ENCODE results near the gene RGMB.

Gene RGMB

GRCh38 chr5:98768160-98768959, 5.1 kb upstream of the RGMB start:
- no peak for DNase-seq (ENCODE audit: low read depth in 3 of 3)

GRCh38 chr5:98768960-98769209, 4.6 kb upstream of the RGMB start:
- no peak for DNase-seq (ENCODE audit: low read depth in 3 of 3)

- peak in 1 of 3 experiments; percentile 37 for DNase-seq (ENCODE audit: low read depth in 3 of 3)
Observed at GRCh38 chr5:98769210-98769958, 4.1 kb upstream of the RGMB start.

- no peak for DNase-seq (ENCODE audit: low read depth in 3 of 3)
Observed at GRCh38 chr5:98769959-98770208, 3.6 kb upstream of the RGMB start.

GRCh38 chr5:98770209-98770910, 3.1 kb upstream of the RGMB start:
- no peak for DNase-seq (ENCODE audit: low read depth in 3 of 3)

- DNase-seq (ENCODE audit: low read depth in 3 of 3): no peak
Observed at GRCh38 chr5:98770911-98771322, 2.5 kb upstream of the RGMB start.

DNA sequence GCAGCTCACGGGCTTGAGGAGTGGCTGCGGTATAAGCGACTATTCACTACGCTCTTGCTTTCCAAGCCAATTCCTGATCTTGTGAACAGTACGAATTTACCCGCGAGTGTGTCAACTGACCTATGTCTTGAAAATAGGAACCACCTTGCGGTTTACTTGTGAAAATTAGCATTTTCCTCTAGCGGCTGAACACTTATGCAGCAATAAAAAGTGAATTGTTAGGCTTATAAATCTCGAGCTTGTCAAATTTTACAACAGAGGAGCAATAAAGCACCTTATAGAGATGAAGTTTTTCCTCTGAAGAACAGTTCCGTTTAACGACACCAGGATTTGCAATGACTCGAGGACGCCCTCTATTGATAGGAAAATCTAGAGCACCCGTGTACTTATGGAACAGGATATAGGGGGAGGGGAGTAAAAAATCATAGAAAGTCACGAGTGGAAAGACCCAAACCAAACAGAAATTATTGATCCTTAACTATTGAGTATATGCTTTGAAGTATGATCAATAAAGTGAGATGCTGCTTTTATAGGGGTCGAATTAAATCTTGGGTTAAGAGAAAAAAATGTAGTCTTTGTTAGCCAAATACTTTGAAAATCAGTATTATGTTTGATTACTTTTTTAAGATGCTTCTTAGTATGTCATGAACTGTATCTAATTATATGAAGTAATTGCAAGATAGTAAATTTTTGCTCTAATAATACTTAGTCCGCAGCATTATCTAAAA, 1.9 kb upstream of the RGMB start:
- peak in 2 of 3 experiments; percentile 31 to 42 for DNase-seq (ENCODE audit: low read depth in 3 of 3)

- peak in 2 of 3 experiments; percentile 31 to 53 for DNase-seq (ENCODE audit: low read depth in 3 of 3)
Observed at GRCh38 chr5:98772415-98773213, 849 bp upstream of the RGMB start.

- no peak for DNase-seq (ENCODE audit: low read depth in 3 of 3)
Observed at GRCh38 chr5:98773214-98773463, 324 bp upstream of the RGMB start.

- peak in 2 of 3 experiments; percentile 31 for DNase-seq (ENCODE audit: low read depth in 3 of 3)
Observed at GRCh38 chr5:98774192-98775033, 950 bp downstream of the RGMB start.

DNA sequence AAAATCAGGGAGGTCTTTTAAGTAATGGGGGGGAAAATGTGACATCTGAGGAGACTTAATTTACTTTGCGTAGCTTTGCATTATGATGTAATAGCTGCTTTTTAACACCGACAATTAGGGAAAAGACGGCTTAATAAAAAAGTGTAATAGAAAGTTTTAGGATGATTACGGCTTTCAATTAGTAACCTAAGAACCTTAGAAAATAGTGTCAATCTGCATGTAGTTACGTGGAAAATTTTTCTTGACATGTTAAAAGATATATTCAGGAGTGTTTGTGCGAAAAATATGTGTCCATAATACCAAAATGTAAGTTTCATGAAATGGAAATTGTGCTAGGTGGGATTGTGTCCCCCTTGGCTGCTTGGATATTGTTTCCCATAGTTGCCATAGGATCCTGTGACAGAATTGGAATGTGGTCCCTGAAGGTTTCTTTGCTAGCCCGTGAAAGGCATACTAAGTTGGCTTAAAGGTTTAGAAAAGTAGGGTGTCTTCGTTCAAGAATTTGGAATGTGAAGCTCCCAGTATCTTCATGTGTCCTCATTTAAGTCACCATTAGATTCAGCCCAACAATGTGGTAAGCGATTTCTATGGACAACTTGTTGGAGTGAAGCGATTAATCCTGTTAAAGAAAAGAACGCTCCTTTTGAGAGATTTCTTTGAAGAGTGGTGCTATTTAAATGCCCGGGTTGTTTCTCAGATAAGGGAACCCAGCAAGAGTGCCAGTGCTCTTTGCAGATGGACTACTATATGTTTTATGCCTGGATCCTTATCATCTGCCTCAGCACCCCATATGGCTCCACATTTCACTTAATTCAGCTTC, 2.0 kb downstream of the RGMB start:
- no peak for DNase-seq (ENCODE audit: low read depth in 3 of 3)

- DNase-seq (ENCODE audit: low read depth in 3 of 3): no peak
Observed at GRCh38 chr5:98776066-98776705, 2.7 kb downstream of the RGMB start.

DNA sequence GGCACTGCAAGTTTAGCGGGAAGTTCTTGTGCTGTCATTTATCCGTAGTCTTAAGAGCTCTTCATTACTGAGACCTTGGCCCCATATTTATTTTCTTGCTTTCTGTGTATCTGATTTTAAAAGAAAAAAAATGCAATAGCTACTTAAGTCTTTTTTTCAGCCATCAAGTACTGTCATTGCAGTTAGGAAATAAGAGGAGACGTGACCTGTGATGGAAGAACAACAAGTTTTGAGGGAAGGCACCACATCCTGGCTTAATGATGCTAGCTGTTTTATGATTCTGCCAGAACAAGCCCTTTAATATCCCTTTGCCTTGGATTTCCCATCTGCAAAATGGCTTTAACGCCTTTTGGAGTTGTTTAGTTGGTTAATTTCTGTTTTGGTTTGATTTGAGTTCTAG, 3.8 kb downstream of the RGMB start:
- no peak for DNase-seq (ENCODE audit: low read depth in 3 of 3)

DNA sequence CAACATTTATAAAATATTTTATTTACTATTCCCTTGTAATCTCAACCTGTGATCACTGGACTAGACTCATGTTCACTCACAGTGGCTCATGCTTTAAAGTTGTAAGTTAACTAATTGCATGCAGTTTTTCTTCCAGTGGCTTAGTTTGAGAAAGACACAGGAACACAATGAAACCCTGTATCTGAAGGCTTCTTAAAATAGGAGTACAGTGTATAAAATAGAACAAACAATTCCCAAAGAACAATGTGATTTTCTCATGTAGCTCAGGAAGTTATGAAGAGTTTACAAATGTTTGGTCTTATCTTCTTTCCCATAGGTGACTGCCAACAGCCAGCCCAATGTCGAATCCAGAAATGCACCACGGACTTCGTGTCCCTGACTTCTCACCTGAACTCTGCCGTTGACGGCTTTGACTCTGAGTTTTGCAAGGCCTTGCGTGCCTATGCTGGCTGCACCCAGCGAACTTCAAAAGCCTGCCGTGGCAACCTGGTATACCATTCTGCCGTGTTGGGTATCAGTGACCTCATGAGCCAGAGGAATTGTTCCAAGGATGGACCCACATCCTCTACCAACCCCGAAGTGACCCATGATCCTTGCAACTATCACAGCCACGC, 5.9 kb downstream of the RGMB start:
- DNase-seq (ENCODE audit: low read depth in 3 of 3): no peak

DNA sequence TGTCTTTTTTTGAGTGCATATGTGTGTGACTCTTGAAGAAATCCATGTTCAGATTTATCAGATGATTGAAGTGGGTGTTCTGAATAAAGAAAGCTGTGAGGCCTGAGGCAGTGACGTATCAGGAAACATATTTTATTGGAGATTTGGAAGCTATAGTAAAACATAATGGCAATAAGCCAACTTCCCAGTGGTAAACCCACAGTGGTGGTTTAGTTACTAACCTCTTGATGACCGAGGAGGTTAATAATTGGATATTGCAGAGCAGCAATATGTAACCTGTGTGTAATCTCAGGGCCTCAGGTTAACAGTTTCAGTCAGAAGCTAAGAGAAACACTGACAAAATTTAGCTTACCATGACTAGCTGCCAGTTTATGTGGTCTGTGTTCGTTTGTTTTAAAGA, 6.9 kb downstream of the RGMB start:
- DNase-seq (ENCODE audit: low read depth in 3 of 3): no peak

DNA sequence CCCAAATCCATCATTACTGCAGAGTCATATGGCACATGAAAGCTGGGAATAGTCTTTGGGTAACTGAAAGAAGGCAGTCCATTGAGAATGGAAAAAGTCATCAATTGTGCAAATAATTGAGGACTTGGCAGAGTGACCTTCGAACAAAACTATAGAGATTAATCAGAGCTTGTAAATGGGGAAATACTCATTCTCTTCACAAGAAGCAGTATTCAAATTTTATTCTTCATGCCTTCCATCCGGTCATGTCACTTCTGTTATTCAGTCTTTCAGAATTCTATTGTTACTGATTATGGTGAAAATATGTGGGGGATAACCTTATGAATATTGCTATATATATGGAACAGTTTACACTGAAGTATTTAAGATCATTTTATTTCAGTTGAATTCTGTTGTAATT, 8.1 kb downstream of the RGMB start:
- DNase-seq (ENCODE audit: low read depth in 3 of 3): no peak

DNA sequence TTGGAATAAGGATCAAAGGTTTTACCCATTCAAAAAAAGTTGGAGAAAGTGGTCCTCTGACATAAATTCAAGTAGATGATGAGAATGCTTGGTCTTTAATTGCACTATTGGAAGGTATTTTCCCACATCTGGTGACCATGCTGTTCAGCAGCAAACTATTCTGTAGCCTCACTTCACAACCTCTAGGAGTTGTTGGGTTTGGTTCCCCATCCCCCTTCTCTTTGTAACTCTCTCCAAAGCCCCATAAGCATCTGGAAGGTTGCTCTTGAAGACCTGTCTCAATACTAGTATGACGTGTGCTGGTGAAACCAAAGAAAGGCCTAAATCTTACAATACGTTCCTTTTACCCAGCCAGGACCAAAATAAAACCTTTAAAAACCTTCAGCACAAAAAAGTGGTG, 8.5 kb downstream of the RGMB start:
- DNase-seq (ENCODE audit: low read depth in 3 of 3): no peak

GRCh38 chr5:98783051-98783649, 9.7 kb downstream of the RGMB start:
- DNase-seq (ENCODE audit: low read depth in 3 of 3): no peak

DNA sequence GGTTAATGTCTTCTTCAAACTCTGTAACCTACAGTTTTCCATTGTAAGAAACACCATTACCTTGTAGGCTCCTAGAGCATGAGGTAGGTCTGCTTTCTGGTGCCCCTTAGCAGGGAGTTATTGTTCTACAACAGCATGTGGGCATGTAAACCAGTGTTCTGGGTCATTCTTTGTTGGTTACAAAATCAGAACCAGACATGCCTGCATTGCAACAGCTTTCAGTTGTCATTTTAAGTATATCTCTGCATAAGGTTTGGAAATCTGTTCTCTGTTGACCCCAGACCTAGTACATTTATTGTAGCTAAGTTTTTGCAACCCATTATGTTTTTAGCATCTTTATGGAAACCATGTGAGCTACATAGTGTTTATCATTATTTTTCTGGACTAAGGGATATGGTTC, 10.9 kb downstream of the RGMB start:
- DNase-seq (ENCODE audit: low read depth in 3 of 3): no peak

Data from stimulated activated CD4-positive, alpha-beta T cell treated with anti-CD3 and anti-CD28 coated beads, TNF-alpha, amount 100 ng/mL, for 4 hours (primary cell).